GM18508 (cell line): ENCODE measurements around the gene FAM177A1.
"Not testable (repeated sequence)": the region's sequence is repeated elsewhere in the genome, so short reads cannot be mapped to it uniquely, and the experiment has no call there.

Experiments
- ATAC-seq: cut with Tn5 transposase; IDR thresholded peaks from one replicate; pipeline ENCODE4 v1.9.1; 2021; ENCODE audit warnings: moderate number of reproducible peaks; ENCODE audit not compliant: insufficient read depth, unreplicated experiment

FAM177A1 gene, protein sequence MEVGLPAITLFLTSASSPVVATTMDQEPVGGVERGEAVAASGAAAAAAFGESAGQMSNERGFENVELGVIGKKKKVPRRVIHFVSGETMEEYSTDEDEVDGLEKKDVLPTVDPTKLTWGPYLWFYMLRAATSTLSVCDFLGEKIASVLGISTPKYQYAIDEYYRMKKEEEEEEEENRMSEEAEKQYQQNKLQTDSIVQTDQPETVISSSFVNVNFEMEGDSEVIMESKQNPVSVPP

DNA sequence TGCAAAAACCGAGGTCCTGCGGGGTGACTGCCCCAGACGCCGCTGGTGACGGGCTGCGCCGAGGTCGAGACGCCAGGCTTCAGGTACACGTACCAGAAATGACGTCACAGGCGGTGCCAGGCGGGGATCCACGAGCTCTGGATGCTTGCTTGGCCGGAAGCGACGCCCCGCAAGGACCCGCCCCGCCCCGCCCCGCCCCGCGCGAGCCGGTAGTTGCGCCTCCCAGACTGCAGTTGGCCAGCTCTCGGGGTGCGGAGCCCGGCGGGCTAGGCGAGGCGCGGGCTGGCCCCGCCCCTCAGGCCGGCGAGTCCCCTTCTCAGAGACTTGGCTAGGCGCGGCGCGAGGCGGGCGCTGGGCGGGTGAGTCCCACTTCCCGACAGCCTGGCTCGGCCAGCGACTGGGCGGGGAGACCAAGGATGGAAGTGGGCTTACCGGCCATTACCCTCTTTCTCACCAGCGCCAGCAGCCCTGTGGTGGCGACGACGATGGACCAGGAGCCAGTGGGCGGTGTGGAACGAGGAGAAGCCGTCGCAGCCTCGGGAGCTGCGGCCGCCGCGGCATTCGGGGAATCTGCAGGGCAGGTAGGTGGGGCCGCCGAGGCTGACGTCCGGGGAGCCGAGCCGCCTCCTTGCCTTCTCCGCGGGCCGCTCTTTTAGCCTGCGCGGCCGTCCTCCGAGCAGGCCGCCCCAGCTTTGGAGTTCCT lies at the start of gene FAM177A1:
Gene FAM177A1 (plus strand): TSS at position 225 of the 703 bp plus-strand sequence. CDS start 192 bp downstream, at position 417.
- ATAC-seq, result peak; percentile 74

GRCh38 chr14:34997762-34998161 lies 48.3 kb upstream of the FAM177A1 start:
- ATAC-seq, result no peak

GRCh38 chr14:34999500-34999899 lies 46.6 kb upstream of the FAM177A1 start:
- no peak for ATAC-seq

DNA sequence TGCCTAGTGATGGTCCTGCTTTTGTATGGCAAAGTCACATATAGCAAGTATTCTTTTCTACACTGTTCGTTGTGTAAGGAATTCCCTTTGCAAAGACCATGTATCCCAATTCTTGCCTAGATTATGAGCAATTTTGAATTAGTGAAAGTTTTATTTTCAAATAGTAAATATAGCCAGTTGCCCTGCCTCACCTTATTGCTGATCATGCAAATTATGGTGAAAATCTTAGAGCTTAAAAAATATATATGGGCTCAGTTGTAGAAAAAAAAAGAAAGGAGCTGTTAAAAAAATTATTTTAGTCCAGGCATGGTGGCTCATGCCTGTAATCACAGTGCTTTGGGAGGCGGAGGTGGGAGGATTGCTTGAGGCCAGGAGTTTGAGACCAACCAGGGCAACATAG lies 44.5 kb upstream of the FAM177A1 start:
- ATAC-seq, result no peak

- no peak for ATAC-seq
Observed at GRCh38 chr14:35004839-35005238, 41.2 kb upstream of the FAM177A1 start.

DNA sequence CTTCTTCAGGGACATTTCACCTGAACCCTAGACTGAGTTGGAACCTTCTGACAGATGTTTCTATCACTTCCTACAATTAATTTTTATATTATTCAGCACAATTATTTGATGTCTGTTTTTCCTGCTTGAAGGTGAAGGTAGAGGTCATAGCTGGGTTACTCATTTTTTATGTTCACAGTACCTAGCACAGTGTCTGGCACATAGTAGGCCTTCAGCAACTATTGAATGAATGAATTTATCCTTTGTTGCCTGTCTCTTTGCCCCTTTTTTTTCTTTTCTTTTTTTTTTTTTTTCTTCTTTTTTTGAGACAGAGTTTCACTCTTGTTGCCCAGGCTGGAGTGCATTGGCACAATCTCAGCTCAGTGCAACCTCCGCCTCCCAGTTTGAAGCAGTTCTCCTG lies 29.5 kb upstream of the FAM177A1 start:
- ATAC-seq, result no peak

DNA sequence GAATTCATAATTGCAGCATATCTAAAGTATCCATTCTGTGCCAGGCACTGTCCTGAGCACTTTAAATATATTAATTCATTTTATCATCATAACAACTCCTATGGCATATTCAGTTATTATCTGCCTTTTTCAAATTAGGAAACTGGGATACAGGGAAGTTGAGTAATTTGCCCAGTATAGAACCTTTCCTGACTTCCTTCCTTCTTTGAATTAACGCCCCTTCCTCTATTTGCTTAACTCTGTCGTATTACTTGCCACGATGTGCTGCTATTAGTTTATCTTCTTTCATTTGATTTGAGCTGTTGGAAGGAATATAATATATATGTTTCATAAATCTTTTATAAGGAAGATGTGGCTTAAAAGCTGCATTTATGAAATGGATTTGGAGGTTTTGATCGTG lies 25.4 kb upstream of the FAM177A1 start:
- ATAC-seq, result no peak

DNA sequence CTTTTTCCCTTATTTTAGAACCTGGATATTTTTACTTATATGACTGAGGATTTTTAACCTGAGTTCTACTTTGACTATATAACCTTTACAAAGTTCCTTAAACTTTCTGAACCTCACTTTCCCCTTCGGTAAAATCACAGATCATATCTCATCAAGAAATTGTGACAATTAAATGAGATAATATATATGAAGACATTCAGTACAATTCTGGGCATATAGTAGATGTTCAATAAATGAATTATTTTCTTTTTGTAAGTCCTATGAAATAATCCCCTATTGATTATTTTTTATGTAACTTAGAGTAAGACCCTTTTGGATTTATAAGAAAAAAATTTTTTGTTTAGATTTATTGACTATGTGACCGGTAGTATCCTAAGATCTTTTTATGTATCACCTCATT lies 17.6 kb upstream of the FAM177A1 start:
- no peak for ATAC-seq

DNA sequence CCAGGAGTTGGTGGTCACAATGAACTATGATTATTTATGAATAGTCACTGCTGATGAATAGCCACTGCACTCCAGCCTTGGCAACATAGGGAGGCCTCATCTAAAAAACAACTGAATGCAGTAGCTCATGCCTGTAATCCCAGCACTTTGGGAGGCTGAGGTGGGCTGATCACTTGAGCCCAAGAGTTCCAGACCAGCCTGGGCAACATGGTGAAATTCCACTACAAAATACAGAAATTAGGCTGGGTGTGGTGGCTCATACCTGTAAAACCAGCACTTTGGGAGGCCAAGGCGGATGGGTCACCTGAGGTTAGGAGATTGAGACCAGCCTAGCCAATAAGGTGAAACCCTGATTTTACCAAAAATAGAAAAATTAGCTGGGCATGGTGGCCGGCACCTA lies 13.5 kb upstream of the FAM177A1 start:
- ATAC-seq, result no peak

GRCh38 chr14:35034440-35034833 lies 11.6 kb upstream of the FAM177A1 start:
- ATAC-seq, result no peak

GRCh38 chr14:35034944-35035554 lies 11.0 kb upstream of the FAM177A1 start:
- not testable (repeated sequence) for ATAC-seq

- not testable (repeated sequence) for ATAC-seq
Observed at GRCh38 chr14:35038312-35038711, 7.8 kb upstream of the FAM177A1 start.

DNA sequence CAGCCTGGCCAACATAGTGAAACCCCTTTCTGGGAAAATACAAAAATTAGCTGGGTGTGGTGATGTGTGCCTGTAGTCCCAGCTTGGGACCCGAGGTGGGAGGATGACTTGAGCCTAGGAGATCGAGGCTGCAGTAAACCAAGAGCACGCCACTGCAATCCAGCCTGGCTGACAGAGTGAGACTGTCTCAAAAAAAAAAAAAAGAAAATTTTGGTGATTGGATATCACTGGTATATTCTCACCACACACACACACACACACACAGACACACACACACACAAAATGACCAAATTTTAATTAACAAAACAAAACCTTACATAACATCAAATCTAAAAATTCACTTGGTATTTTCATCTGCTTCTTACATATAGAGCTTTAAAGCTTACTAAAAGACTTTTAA lies 3.4 kb upstream of the FAM177A1 start:
- ATAC-seq, result no peak

DNA sequence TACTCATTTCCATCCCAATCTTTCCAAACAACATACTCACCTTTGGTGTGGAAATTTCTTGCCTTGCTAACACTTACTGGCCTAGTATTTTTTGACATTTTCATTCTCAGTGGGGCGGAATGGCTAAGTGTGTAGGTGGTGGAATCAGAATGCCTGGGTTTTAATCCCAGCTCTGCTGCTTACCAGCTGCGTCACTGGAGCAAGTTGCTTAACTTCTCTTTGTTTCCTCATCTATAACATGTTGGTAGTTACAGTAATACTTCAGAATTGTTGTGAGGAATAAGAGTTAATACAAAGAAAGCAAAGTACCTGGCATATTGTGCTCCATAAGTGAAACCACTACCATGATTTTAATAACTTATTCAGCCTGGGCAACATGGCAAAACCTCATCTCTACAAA lies 3.0 kb upstream of the FAM177A1 start:
- ATAC-seq, result no peak

- no peak for ATAC-seq
Observed at GRCh38 chr14:35044939-35045797, 904 bp upstream of the FAM177A1 start.

DNA sequence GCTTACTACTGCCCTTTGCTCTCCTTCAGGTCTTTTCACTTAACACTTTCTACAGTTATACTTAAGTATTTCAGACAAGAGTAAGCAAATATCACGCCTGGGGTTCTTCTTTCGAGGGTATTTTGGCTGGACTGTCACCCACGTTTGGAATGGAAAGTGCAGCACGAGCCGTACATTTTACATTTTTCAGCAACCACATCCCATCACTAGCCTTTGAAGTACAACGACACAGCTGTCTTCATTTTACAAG lies 349 bp upstream of the FAM177A1 start:
- no peak for ATAC-seq

GRCh38 chr14:35046751-35047536 lies 872 bp downstream of the FAM177A1 start:
- ATAC-seq, result peak; percentile 17

GRCh38 chr14:35047976-35048513 lies 2.0 kb downstream of the FAM177A1 start:
- ATAC-seq, result no peak

GRCh38 chr14:35050652-35051051 lies 4.6 kb downstream of the FAM177A1 start:
- no peak for ATAC-seq

- no peak for ATAC-seq
Observed at GRCh38 chr14:35051796-35052195, 5.7 kb downstream of the FAM177A1 start.
